Fibroblast of skin of left quadriceps (primary cell): ENCODE measurements around the gene FANCI.

Source experiments
- DNase-seq, 2 experiments: peaks; one replicate each; pipeline ENCODE4 v3.0.0-alpha.2; 2013; ENCODE audit warnings: low read depth in 2 of 2

FANCI gene

GRCh38 chr15:89243691-89244573, at the start of gene FANCI:
TSS of gene FANCI (plus strand) at chr15:89243979. CDS start at chr15:89247648, 3,669 bp downstream.
- DNase-seq, result peak; percentile 83 to 84

- no peak for DNase-seq
Measured at GRCh38 chr15:89194608-89195007, 49.2 kb upstream of the FANCI start.

GRCh38 chr15:89195836-89196235, 47.9 kb upstream of the FANCI start:
- peak; percentile 36 to 49 for DNase-seq

- no peak for DNase-seq
Measured at GRCh38 chr15:89196241-89196640, 47.5 kb upstream of the FANCI start.

GRCh38 chr15:89196994-89197393, 46.8 kb upstream of the FANCI start:
- DNase-seq, result no peak

GRCh38 chr15:89197503-89197971, 46.2 kb upstream of the FANCI start:
- no peak for DNase-seq

GRCh38 chr15:89198196-89198595, 45.6 kb upstream of the FANCI start:
- DNase-seq, result no peak

DNA sequence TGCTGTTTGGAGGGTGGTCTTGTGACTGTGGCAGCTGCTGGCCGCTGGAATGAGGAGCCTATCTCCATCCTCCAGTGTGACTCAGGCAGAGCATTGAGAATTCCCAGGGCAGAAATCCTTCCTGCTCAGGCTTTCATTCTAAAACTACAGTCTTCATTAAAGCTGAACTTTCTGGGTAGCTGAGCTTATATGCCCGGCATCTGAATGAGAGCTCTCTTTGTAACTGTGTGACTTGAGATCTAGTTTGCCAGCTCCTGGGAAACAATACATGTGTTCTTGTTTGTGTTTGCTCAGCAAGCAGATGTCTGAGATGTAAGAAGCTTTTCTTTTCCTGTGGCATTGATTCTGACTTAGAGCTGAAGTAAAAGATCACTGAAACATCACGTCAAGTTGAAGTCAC, 44.8 kb upstream of the FANCI start:
- no peak for DNase-seq

DNA sequence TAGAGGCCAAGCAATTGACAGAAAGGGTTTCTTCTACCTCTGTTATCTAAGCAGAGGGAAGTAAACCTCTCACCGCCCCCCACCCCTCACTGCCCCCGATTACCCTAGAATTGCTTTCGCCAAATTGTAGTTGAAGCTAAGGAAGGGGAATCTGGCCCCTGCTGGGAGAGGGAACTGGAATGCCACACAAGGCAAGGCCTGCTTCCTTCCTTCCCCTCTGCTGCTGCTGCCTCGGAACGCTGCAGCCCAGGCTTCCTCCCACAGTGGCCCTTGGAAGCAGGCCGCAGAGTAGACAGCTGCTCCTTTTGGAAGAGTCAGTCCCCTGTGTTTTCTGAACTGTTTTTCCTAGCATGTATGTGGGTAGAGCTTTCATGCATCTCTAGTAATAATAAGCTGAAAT, 44.0 kb upstream of the FANCI start:
- no peak for DNase-seq

GRCh38 chr15:89200182-89200581, 43.6 kb upstream of the FANCI start:
- no peak for DNase-seq

- no peak for DNase-seq
Measured at GRCh38 chr15:89201465-89202005, 42.2 kb upstream of the FANCI start.

DNA sequence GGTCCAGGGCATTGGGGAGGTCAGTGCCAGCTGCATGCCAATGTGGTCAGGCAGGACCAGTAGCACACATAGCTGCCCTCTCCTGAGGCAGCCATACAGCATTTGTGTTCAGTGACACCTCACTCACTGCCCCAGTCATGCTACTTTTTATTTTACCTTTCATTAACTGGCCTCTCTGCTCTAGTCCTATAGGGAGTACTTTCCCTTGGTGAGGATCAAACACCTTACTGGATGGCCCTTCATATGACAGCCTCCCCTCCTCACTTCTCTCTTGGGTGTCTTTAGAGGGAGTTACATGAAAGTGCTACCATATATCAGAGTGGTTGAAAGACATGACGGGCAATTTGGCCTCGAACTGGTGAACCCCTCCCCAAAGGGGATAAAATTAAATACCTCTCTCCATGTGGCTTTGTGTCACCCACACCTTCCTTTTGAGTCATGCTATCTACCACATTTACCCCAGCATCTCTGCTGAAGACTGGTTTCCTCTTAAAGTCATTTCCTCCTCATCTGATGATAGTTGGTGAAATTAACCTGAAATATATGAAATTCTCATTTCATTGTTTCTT, 40.0 kb upstream of the FANCI start:
- no peak for DNase-seq

GRCh38 chr15:89205991-89206585, 37.7 kb upstream of the FANCI start:
- DNase-seq, result no peak

DNA sequence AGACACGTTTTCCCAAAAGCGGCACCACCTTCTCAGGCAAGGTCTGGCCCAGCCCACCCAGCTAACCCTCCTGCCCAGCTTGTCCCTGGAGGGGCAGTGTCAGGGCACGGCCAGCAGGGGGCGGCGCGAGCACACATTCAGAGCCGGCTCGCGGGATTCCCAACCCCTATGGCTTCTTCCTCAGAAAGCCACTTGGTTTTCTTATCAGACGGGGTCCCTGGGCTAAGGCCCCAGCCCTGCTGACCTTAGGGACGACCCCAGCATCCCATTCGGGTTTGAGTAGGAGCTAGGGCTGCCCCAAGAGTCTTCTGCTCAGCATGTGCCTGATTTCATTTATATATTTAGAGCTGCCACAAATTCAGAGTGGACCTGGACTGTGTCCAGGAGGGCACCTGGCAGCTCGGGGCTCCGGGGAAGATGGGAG, 36.9 kb upstream of the FANCI start:
- DNase-seq, result peak; percentile 26

- DNase-seq, result no peak
Measured at GRCh38 chr15:89208256-89208655, 35.5 kb upstream of the FANCI start.

DNA sequence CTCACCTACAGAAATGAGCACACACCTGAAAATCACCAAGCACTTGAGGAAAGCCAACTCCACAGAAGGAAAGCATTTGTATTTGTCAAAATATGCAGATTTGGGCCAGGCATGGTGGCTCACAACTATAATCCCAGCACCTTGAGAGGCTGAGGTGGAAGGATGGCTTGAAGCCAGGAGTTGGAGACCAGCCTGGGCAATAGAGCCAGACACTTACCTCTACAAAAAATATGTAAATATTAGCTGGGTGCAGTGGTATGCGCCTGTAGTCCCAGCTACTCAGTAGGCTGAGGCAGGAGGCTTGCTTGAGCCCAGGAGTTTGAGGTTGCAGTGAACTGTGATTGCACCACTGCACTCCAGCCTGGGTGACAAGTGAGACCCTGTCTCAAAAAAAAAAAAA, 34.7 kb upstream of the FANCI start:
- DNase-seq, result no peak

GRCh38 chr15:89211678-89212170, 32.1 kb upstream of the FANCI start:
- no peak for DNase-seq

- DNase-seq, result no peak
Measured at GRCh38 chr15:89215627-89216026, 28.2 kb upstream of the FANCI start.

DNA sequence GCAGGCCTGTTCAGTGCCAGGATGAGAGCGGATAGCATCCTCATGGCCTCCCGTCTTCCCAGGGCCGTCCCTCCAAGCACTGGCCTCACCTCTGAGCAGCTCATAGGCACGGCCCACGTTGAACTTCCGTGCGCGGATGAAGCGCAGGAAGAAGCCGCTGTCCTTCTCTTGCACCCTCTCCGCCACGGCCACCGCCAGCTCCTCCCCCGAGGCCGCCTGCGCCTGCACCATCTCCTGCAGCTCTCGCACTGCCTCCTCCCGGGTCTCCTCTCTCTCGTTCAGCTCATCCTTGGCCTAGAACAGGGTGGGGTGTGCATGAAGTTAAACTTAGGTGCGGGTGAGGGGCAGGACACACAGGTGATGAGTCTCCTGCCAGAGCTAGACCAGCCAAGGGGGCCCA, 26.7 kb upstream of the FANCI start:
- no peak for DNase-seq

DNA sequence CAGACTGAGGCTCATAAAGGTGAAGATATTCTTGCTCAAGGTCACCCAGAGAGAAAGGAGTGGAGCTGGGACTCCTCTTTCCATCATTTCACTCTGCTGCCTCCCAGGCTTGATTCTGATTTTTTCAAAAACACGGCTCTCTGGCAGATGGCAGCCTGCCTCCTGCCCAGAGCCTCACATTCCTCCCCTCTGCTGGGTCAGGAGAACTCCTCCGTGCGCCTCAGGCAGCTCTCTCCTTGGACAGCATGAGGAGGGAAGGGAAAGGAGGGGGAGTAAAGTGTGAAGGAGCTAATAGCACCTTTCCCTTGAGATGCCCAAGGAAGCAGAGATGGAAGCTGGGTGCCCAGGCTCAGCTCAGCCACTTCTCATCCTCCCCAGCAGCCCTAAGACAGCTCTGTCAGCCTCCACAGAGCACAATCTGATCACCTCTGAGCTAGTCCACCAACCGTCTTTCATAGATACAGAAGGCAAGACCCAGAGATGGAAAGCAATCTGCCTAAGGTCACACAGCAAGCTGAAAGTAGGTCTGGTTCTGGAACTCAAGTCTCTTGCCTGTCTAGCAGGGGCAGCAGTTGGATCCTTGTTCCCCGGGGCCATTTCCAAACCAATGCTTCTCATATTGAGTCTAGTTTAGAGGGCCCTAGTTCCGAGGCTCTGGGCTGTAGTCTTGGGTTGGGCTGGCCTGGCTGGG, 25.9 kb upstream of the FANCI start:
- DNase-seq, result no peak

GRCh38 chr15:89218531-89218930, 25.2 kb upstream of the FANCI start:
- no peak for DNase-seq

DNA sequence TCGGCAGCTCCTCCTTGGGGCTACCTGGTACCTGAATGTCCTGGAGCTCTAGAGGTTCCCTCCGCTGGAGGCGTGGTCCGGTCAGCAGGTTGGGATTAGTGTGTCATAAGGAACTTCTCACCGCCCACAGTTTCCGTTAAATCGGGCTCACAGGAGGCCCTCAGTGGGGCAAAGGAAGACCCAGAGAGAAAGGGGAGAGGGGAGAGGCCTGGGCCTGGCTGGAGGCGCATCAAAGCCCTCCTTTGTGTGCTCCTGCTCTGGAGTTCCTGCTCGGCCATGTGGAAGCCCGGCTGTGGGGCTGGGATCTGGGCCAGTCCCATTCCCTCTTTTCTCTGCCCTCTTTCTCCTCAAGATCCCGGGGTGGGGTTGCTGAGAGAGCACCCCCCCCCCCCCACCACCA, 22.2 kb upstream of the FANCI start, which contains the start of gene RLBP1:
Gene RLBP1, minus strand, starts transcription at position 37 of the 400 bp plus-strand sequence. CDS start 2,604 bp downstream, outside the sequence.
- DNase-seq, result no peak
